ENCODE measurements around the gene CFHR1. TPM values are rescaled to one million over a fixed set of nuclear protein-coding genes. Genes with fewer than 3 reads are reported as not detected.
A peak's percentile ranks its signal among the peaks of the same experiment; 100 is the strongest.
"Not testable (repeated sequence)": the region's sequence is repeated elsewhere in the genome, so short reads cannot be mapped to it uniquely, and the experiment has no call there.

Gene CFHR1
- total and polyA plus RNA-seq, 2 donors from 2014 or later, result 2.7 to 22.0 TPM

GRCh38 chr1:196774603-196775002 is 44.9 kb upstream of the CFHR1 start, which contains the start of gene CFHR3:
TSS of gene CFHR3 (plus strand) at chr1:196774840. CDS start at chr1:196774887, 47 bp downstream.
- Histone ChIP-seq H3K4me1 (ENCODE audit: control insufficient read depth in 2 of 3, insufficient read depth in 2 of 3, low read depth in 1 of 3, low read length in 3 of 3) (no peaks in the 10 kb centered on the region), H3K36me3 (ENCODE audit: control insufficient read depth in 2 of 3, insufficient read depth in 3 of 3, low read length in 3 of 3) (no peaks in the 10 kb centered on the region), H3K27ac (ENCODE audit: low read depth in 2 of 2, low read length in 2 of 2) (no peak within 1 kb of the TSS), H3K4me3 (ENCODE audit: low read length in 3 of 3) (no peak within 1 kb of the TSS), H3K27me3 (ENCODE audit: control insufficient read depth, insufficient read depth, low read length) (no peaks in the 10 kb centered on the region), H3K9me3 (ENCODE audit: control insufficient read depth in 2 of 3, insufficient read depth in 1 of 3, low read length in 3 of 3) (no peaks in the 10 kb centered on the region), H3K9ac (ENCODE audit: low read length in 3 of 3) (no peak within 1 kb of the TSS)
- FAIRE-seq (no peak), DNase-seq (no peak)
- TF ChIP-seq CTCF (IDR thresholded peaks at IDR 0.05; ENCODE audit: borderline replicate concordance, extremely low read depth, insufficient read depth), result no peak
- intact Hi-C loops (cut with DNase I), result no loop called here

GRCh38 chr1:196777603-196778002 is 41.9 kb upstream of the CFHR1 start:
- intact Hi-C loops (cut with DNase I), result no loop called here
- Histone ChIP-seq H3K9me3 (ENCODE audit: control insufficient read depth in 2 of 3, insufficient read depth in 1 of 3, low read length in 3 of 3) (no peaks in the 10 kb centered on the region), H3K9ac (ENCODE audit: low read length in 3 of 3) (no peak overlapping the region), H3K4me1 (ENCODE audit: control insufficient read depth in 2 of 3, insufficient read depth in 2 of 3, low read depth in 1 of 3, low read length in 3 of 3) (no peaks in the 10 kb centered on the region), H3K36me3 (ENCODE audit: control insufficient read depth in 2 of 3, insufficient read depth in 3 of 3, low read length in 3 of 3) (no peaks in the 10 kb centered on the region), H3K27me3 (ENCODE audit: control insufficient read depth, insufficient read depth, low read length) (no peaks in the 10 kb centered on the region), H3K27ac (ENCODE audit: low read depth in 2 of 2, low read length in 2 of 2) (no peak overlapping the region), H3K4me3 (ENCODE audit: low read length in 3 of 3) (no peak overlapping the region)
- no peak for TF ChIP-seq CTCF (IDR thresholded peaks at IDR 0.05; ENCODE audit: borderline replicate concordance, extremely low read depth, insufficient read depth)
- FAIRE-seq, result no peak
- DNase-seq, result no peak

- Histone ChIP-seq H3K27me3 (ENCODE audit: control insufficient read depth, insufficient read depth, low read length) (no peaks in the 10 kb centered on the region), H3K27ac (ENCODE audit: low read depth in 2 of 2, low read length in 2 of 2) (no peak overlapping the region), H3K36me3 (ENCODE audit: control insufficient read depth in 2 of 3, insufficient read depth in 3 of 3, low read length in 3 of 3) (no peaks in the 10 kb centered on the region), H3K9ac (ENCODE audit: low read length in 3 of 3) (no peak overlapping the region), H3K4me1 (ENCODE audit: control insufficient read depth in 2 of 3, insufficient read depth in 2 of 3, low read depth in 1 of 3, low read length in 3 of 3) (no peaks in the 10 kb centered on the region), H3K4me3 (ENCODE audit: low read length in 3 of 3) (no peak overlapping the region), H3K9me3 (ENCODE audit: control insufficient read depth in 2 of 3, insufficient read depth in 1 of 3, low read length in 3 of 3) (no peaks in the 10 kb centered on the region)
- no peak for TF ChIP-seq CTCF (IDR thresholded peaks at IDR 0.05; ENCODE audit: borderline replicate concordance, extremely low read depth, insufficient read depth)
- no peak for DNase-seq
- no peak for FAIRE-seq
- intact Hi-C loops (cut with DNase I), result no loop called here
Measured at GRCh38 chr1:196779093-196779492, 40.4 kb upstream of the CFHR1 start.

- intact Hi-C loops (cut with DNase I); FAIRE-seq; DNase-seq: not testable (repeated sequence)
Measured at GRCh38 chr1:196791252-196791651, 28.3 kb upstream of the CFHR1 start.

GRCh38 chr1:196794103-196794502 is 25.4 kb upstream of the CFHR1 start:
- H3K27ac ChIP-seq (ENCODE audit: low read depth in 2 of 2, low read length in 2 of 2); H3K9ac ChIP-seq (ENCODE audit: low read length in 3 of 3); H3K4me3 ChIP-seq (ENCODE audit: low read length in 3 of 3); intact Hi-C loops (cut with DNase I); H3K27me3 ChIP-seq (ENCODE audit: control insufficient read depth, insufficient read depth, low read length); H3K9me3 ChIP-seq (ENCODE audit: control insufficient read depth in 2 of 3, insufficient read depth in 1 of 3, low read length in 3 of 3); H3K4me1 ChIP-seq (ENCODE audit: control insufficient read depth in 2 of 3, insufficient read depth in 2 of 3, low read depth in 1 of 3, low read length in 3 of 3); H3K36me3 ChIP-seq (ENCODE audit: control insufficient read depth in 2 of 3, insufficient read depth in 3 of 3, low read length in 3 of 3); FAIRE-seq: not testable (repeated sequence)
- peak in 1 of 5 donors; percentile 2 for DNase-seq

More at GRCh38 chr1:196791252-196791651, 28.3 kb upstream of the CFHR1 start:
- H3K36me3 ChIP-seq (ENCODE audit: control insufficient read depth in 2 of 3, insufficient read depth in 3 of 3, low read length in 3 of 3); H3K4me1 ChIP-seq (ENCODE audit: control insufficient read depth in 2 of 3, insufficient read depth in 2 of 3, low read depth in 1 of 3, low read length in 3 of 3); H3K27me3 ChIP-seq (ENCODE audit: control insufficient read depth, insufficient read depth, low read length); H3K9ac ChIP-seq (ENCODE audit: low read length in 3 of 3); H3K4me3 ChIP-seq (ENCODE audit: low read length in 3 of 3); H3K9me3 ChIP-seq (ENCODE audit: control insufficient read depth in 2 of 3, insufficient read depth in 1 of 3, low read length in 3 of 3); H3K27ac ChIP-seq (ENCODE audit: low read depth in 2 of 2, low read length in 2 of 2): not testable (repeated sequence)

Data from kidney (tissue), 14 donors.